SK-N-SH (cell line): Measurements from ENCODE around the gene HOTAIR. TPM values are rescaled to one million over a fixed set of nuclear protein-coding genes. Genes with fewer than 3 reads are reported as not detected.
A peak's percentile ranks its signal among the peaks of the same experiment; 100 is the strongest.

Experiments used
- CTCF ChIA-PET: fragments of 300-600, 350-600 bp; formaldehyde crosslinking; extraction: SDS; loops from one replicate; lab custom pipeline; 2021; lab: Yijun Ruan, JAX
- POLR2A ChIA-PET: fragments of 350-600 bp; sonication (Branson Sonifier 250); formaldehyde crosslinking; extraction: SDS; loops from one replicate; lab custom pipeline; 2020; ENCODE audit warnings: antibody characterized with exemption, inconsistent platforms; lab: Yijun Ruan, JAX
- DNase-seq: peaks from one replicate; pipeline ENCODE4 v3.0.0; 2012
- H2AFZ ChIP-seq: fragments of 200-600 bp; sonication (generic); 2 replicates; pipeline ENCODE4 v1.8.1; 2016; ENCODE audit warnings: antibody characterized with exemption, mild to moderate bottlenecking, low read depth
- H3F3A ChIP-seq: fragments of 200-600 bp; sonication (generic); replicated peaks from 2 replicates; pipeline ENCODE3; 2016; ENCODE audit warnings: antibody characterized with exemption, mild to moderate bottlenecking; ENCODE audit not compliant: insufficient read depth
- H3K27ac ChIP-seq, 2 experiments: fragments of 200-500 bp in 1 of 2; fragments of 200-600 bp in 1 of 2; sonication (Bioruptor generic) in 1 of 2; sonication (generic), shearing (Covaris generic) in 1 of 2; 2 replicates each; pipeline versions ENCODE4 v1.5.1 to v1.6.1; 2014 to 2016; ENCODE audit warnings: low read depth in 2 of 2, inconsistent platforms in 1 of 2, low read length in 1 of 2, mild to moderate bottlenecking in 1 of 2, mixed read lengths in 1 of 2
- H3K27me3 ChIP-seq: fragments of 200-600 bp; sonication (generic), shearing (Covaris generic); 2 replicates; pipeline ENCODE4 v1.6.1; 2016; ENCODE audit warnings: mixed run types; ENCODE audit not compliant: insufficient read depth
- H3K36me3 ChIP-seq, 2 experiments: fragments of 200-500 bp in 1 of 2; fragments of 200-600 bp in 1 of 2; sonication (Bioruptor generic) in 1 of 2; sonication (generic) in 1 of 2; replicated peaks in 1 of 2; 2 replicates each; pipeline versions ENCODE3 to v1.5.1; 2014 to 2016; ENCODE audit warnings: low read length in 1 of 2, mild to moderate bottlenecking in 1 of 2; ENCODE audit not compliant: insufficient read depth in 2 of 2, control insufficient read depth in 1 of 2
- H3K4me1 ChIP-seq, 2 experiments: fragments of 200-500 bp in 1 of 2; fragments of 200-600 bp in 1 of 2; sonication (Bioruptor generic) in 1 of 2; sonication (generic), shearing (Covaris generic) in 1 of 2; 2 replicates each; pipeline versions ENCODE4 v1.5.1 to v1.6.1; 2014 to 2016; ENCODE audit warnings: low read depth in 1 of 2, low read length in 1 of 2, mixed run types in 1 of 2; ENCODE audit not compliant: insufficient read depth in 2 of 2, control insufficient read depth in 1 of 2
- H3K4me2 ChIP-seq: fragments of 200-600 bp; sonication (generic), shearing (Covaris generic); 2 replicates; pipeline ENCODE4 v1.6.1; 2017; ENCODE audit warnings: mixed run types
- H3K4me3 ChIP-seq, 2 experiments: fragments of 200-500 bp in 1 of 2; fragments of 200-600 bp in 1 of 2; sonication (Bioruptor generic) in 1 of 2; sonication (generic), shearing (Covaris generic) in 1 of 2; 2 replicates each; pipeline versions ENCODE4 v1.5.1 to v1.8.1; 2014 to 2016; ENCODE audit warnings: low read depth in 2 of 2, inconsistent platforms in 1 of 2, low read length in 1 of 2, mild to moderate bottlenecking in 1 of 2, mixed read lengths in 1 of 2, moderate library complexity in 1 of 2
- H3K79me2 ChIP-seq: fragments of 200-600 bp; sonication (generic); 2 replicates; pipeline ENCODE4 v1.8.1; 2017; ENCODE audit warnings: mild to moderate bottlenecking; ENCODE audit not compliant: insufficient read depth
- H3K9ac ChIP-seq: fragments of 200-600 bp; sonication (generic); 2 replicates; pipeline ENCODE4 v1.6.1; 2017; ENCODE audit warnings: mixed run types
- H3K9me2 ChIP-seq: fragments of 200-600 bp; sonication (generic); 2 replicates; pipeline ENCODE4 v1.6.1; 2017; ENCODE audit warnings: mixed run types
- H3K9me3 ChIP-seq: fragments of 200-600 bp; sonication (generic); 2 replicates; pipeline ENCODE4 v1.6.1; 2017; ENCODE audit warnings: mixed run types, mild to moderate bottlenecking, moderate library complexity
- H4K20me1 ChIP-seq: fragments of 200-600 bp; sonication (generic); 2 replicates; pipeline ENCODE4 v1.6.1; 2017; ENCODE audit warnings: mild to moderate bottlenecking, mixed run types; ENCODE audit not compliant: insufficient read depth
- CHD2 ChIP-seq: fragments of 150-350 bp; IDR thresholded peaks from 2 replicates; pipeline ENCODE4 v1.6.1; 2018; ENCODE audit warnings: low read length; ENCODE audit not compliant: partially characterized antibody
- EP300 ChIP-seq, 2 experiments: IDR thresholded peaks; 2 replicates each; pipeline versions ENCODE4 v1.4.0 to v1.6.1; 2012; ENCODE audit warnings: borderline replicate concordance in 1 of 2, low read depth in 1 of 2, low read length in 1 of 2
- EZH2phosphoT487 ChIP-seq: fragments of 200-600 bp; sonication (generic); IDR thresholded peaks from 2 replicates; pipeline ENCODE4 v1.6.1; 2017; ENCODE audit warnings: low read depth, mixed run types, mild to moderate bottlenecking, antibody characterized with exemption, moderate library complexity, borderline replicate concordance
- GABPA ChIP-seq: IDR thresholded peaks from 2 replicates; pipeline ENCODE4 v1.4.0; 2012; ENCODE audit warnings: low read depth, mild to moderate bottlenecking
- RFX5 ChIP-seq: IDR thresholded peaks from 2 replicates; pipeline ENCODE4 v1.6.1; 2012; ENCODE audit warnings: mild to moderate bottlenecking, improper control_type of control experiment, low read length
- RXRA ChIP-seq: IDR thresholded peaks from 2 replicates; pipeline ENCODE4 v1.4.0; 2012; ENCODE audit warnings: low read depth, mild to moderate bottlenecking, borderline replicate concordance
- SMC3 ChIP-seq: IDR thresholded peaks from 2 replicates; pipeline ENCODE4 v1.6.1; 2012; ENCODE audit warnings: low read depth, low read length, improper control_type of control experiment
- TCF12 ChIP-seq: IDR thresholded peaks from 2 replicates; pipeline ENCODE4 v1.4.0; 2012
- YY1 ChIP-seq: IDR thresholded peaks from 2 replicates; pipeline ENCODE4 v1.4.0; 2012; ENCODE audit warnings: low read depth, mild to moderate bottlenecking
- WGBS: methylation state at CpG from one replicate; pipeline ENCODE4 v1.1.6; 2017; ENCODE audit warnings: low lambda C conversion rate; 5-methylcytosine and 5-hydroxymethylcytosine counted together
- polyA plus RNA-seq, 3 experiments: library from polyadenylated mRNA; depleted of rRNA; stranded (reverse); fragments of >200 nt; gene quantifications; 2 replicates each; pipeline ENCODE4 v1.2.3, GENCODE V29; 2012
- TF ChIP-seq, protein P1 (sequence below): fragments of 150-350 bp; IDR thresholded peaks from 2 replicates; pipeline ENCODE4 v1.6.1; 2016; ENCODE audit warnings: mild to moderate bottlenecking, low read depth, low read length

HOTAIR gene
- polyA plus RNA-seq, 1 of the 3 experiments (the other 2 are of a cell fraction): not detected

DNA sequence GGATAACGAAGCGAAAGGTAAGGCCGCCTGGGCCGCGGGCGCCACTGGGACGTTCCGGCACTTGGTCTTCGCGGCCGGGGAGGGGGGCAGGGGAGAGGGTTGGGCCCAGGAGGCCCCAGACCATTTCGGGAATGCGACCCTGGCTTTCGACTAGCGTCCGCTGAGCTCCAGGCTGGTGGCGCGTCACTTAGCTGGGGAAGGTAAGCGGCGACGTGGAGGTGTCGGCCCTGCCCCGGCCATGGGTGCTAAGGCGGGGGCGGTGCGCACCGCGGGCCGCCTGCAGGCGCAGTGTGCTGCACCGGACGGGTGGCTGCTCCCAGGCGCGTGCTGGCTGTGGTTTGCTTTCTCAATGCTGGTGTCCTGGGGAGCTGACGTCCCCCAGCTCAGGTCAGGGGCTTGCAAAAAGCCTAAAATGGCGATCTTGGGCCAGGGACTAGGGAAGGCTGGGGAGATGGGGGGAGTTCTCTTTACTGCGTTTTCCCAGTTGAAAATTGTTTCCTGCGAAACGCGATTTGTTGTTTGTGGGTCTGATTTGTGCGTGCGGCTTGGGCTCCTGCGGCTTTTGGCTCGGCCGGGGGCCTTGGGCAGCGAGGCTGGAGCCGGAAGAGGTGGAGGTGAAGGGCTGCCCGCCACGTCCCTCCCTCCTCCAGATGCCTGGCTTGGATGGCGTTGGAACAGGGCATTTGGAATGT, 11.4 kb upstream of the HOTAIR start:
- Histone ChIP-seq H3K4me3 (peak overlapping the region; percentile 12 to 41; a peak in 2 of 4 replicates), H3K9ac (no peak overlapping the region), H2AFZ (no peak overlapping the region), H3K4me1 (peaks cover 0 to 12% of the 10 kb centered on the region in 2 experiments; a peak in 1 of 4 replicates), H3K27ac (no peak overlapping the region), H4K20me1 (no peaks in the 10 kb centered on the region), H3K36me3 (no peaks in the 10 kb centered on the region), H3K27me3 (peaks cover 95% of the 10 kb centered on the region), H3F3A (peaks cover 4% of the 10 kb centered on the region), H3K9me2 (no peaks in the 10 kb centered on the region), H3K79me2 (no peaks in the 10 kb centered on the region), H3K4me2 (peak overlapping the region; percentile 95)
- ChIA-PET POLR2A (interaction anchor here (1.1 kb wide), 1 partner anchor 230 kb away, joined by 3 read pairs; no protein-coding TSS in a partner anchor), CTCF (interaction anchor here (0.8 to 12.8 kb wide), 21 partner anchors 14 to 320 kb away, joined by 3 to 194 read pairs (median 6); partner anchors contain the start of genes HOTAIR, HOXC11, HOXC5 and HOXC6)
- 23% methylated on average over 18 of the region's 50 CpGs for whole genome bisulfite sequencing
- DNase-seq: peak; percentile 56
- no peak for TF ChIP-seq CHD2
- 0 out of 2 replicates have a peak, but pooled peaks have one; percentile 26 for TF ChIP-seq EZH2phosphoT487
- TF ChIP-seq, all 33 proteins: peak for 1
- H3K9me3 ChIP-seq: no peaks in the 10 kb centered on the region

DNA sequence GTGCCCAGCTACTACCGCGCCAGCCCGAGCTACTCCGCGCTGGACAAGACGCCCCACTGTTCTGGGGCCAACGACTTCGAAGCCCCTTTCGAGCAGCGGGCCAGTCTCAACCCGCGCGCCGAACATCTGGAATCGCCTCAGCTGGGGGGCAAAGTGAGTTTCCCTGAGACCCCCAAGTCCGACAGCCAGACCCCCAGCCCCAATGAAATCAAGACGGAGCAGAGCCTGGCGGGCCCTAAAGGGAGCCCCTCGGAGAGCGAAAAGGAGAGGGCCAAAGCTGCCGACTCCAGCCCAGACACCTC, 10.9 kb upstream of the HOTAIR start:
- Histone ChIP-seq H4K20me1 (no peaks in the 10 kb centered on the region), H3K9me2 (no peaks in the 10 kb centered on the region), H3K4me1 (peaks cover 0 to 12% of the 10 kb centered on the region in 2 experiments; a peak in 1 of 4 replicates), H3K36me3 (no peaks in the 10 kb centered on the region), H2AFZ (no peak overlapping the region), H3K4me2 (peak overlapping the region; percentile 95), H3F3A (no peaks in the 10 kb centered on the region), H3K27me3 (peaks cover 95% of the 10 kb centered on the region), H3K9me3 (no peaks in the 10 kb centered on the region), H3K79me2 (no peaks in the 10 kb centered on the region), H3K27ac (no peak overlapping the region), H3K9ac (no peak overlapping the region), H3K4me3 (peak overlapping the region; percentile 12 to 41; a peak in 2 of 4 replicates)
- TF ChIP-seq TCF12 (no peak), RXRA (no peak), EP300 (IDR thresholded peaks at IDR 0.05; ENCODE audit: borderline replicate concordance in 1 of 2, low read depth in 1 of 2, low read length in 1 of 2) (no peak), YY1 (no peak), RFX5 (no peak), SMC3 (no peak), GABPA (no peak)
- TF ChIP-seq, protein P1, sequence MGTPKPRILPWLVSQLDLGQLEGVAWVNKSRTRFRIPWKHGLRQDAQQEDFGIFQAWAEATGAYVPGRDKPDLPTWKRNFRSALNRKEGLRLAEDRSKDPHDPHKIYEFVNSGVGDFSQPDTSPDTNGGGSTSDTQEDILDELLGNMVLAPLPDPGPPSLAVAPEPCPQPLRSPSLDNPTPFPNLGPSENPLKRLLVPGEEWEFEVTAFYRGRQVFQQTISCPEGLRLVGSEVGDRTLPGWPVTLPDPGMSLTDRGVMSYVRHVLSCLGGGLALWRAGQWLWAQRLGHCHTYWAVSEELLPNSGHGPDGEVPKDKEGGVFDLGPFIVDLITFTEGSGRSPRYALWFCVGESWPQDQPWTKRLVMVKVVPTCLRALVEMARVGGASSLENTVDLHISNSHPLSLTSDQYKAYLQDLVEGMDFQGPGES: no peak
- CTCF ChIA-PET: interaction anchor here (0.6 to 12.8 kb wide), 38 partner anchors 14 to 406 kb away, joined by 3 to 194 read pairs (median 5); partner anchors contain the start of genes HOTAIR, HOXC11, HOXC12 and HOXC5
- 33% methylated on average over 3 of the region's 21 CpGs for WGBS
- POLR2A ChIA-PET: interaction anchor here (1.1 kb wide), 1 partner anchor 230 kb away, joined by 3 read pairs; no protein-coding TSS in a partner anchor
- no peak for DNase-seq
